SK-N-MC (cell line): ENCODE data around the gene VSIR.

Experiments used
- EZH2 ChIP-seq: fragments of 200-600 bp; sonication (generic); IDR thresholded peaks from one replicate; pipeline ENCODE4 v1.6.1; 2017; ENCODE audit warnings: antibody characterized with exemption
- FOXP2 ChIP-seq: optimal IDR thresholded peaks from 2 replicates; pipeline ENCODE3; 2011; ENCODE audit warnings: mild to moderate bottlenecking, moderate library complexity; ENCODE audit not compliant: insufficient read depth; ENCODE audit errors: extremely low read length, control extremely low read depth
- POLR2AphosphoS5 ChIP-seq: IDR thresholded peaks from 2 replicates; pipeline ENCODE4 v1.6.1; 2012; ENCODE audit warnings: mild to moderate bottlenecking, low read depth, low read length, borderline replicate concordance

- no peak for TF ChIP-seq EZH2
- TF ChIP-seq POLR2AphosphoS5: no peak
- no peak for TF ChIP-seq FOXP2
These were observed 38.9 kb upstream of the VSIR start for GRCh38 chr10:71812016-71812912.
